ENCODE results near the gene LCNL1.
"Not testable (repeated sequence)": the region's sequence is repeated elsewhere in the genome, so short reads cannot be mapped to it uniquely, and the experiment has no call there.

LCNL1 gene

DNA sequence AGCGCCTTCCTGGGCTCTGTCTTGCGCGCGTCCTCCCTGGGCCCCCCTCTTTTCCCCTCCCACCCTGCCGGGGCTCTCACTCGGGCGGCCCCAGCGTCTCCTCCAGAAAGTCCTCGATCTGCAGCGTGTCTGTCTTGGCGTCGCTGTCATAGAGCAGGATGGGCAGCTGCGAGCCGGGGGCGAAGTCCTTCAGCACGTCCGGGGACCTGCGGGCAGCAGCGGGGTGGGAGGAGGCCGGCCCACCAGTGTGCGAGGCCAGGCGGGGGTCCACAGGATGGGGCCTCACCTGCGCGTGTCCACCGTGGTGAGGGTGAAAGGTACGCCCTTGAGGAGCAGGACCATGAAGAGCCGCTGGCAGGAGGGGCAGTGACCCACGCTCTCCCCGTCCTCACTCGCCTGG lies 12.6 kb downstream of the LCNL1 start:
- no peak for DNase-seq

- no peak for DNase-seq
These were observed 13.0 kb downstream of the LCNL1 start for GRCh38 chr9:136995772-136996311.

DNA sequence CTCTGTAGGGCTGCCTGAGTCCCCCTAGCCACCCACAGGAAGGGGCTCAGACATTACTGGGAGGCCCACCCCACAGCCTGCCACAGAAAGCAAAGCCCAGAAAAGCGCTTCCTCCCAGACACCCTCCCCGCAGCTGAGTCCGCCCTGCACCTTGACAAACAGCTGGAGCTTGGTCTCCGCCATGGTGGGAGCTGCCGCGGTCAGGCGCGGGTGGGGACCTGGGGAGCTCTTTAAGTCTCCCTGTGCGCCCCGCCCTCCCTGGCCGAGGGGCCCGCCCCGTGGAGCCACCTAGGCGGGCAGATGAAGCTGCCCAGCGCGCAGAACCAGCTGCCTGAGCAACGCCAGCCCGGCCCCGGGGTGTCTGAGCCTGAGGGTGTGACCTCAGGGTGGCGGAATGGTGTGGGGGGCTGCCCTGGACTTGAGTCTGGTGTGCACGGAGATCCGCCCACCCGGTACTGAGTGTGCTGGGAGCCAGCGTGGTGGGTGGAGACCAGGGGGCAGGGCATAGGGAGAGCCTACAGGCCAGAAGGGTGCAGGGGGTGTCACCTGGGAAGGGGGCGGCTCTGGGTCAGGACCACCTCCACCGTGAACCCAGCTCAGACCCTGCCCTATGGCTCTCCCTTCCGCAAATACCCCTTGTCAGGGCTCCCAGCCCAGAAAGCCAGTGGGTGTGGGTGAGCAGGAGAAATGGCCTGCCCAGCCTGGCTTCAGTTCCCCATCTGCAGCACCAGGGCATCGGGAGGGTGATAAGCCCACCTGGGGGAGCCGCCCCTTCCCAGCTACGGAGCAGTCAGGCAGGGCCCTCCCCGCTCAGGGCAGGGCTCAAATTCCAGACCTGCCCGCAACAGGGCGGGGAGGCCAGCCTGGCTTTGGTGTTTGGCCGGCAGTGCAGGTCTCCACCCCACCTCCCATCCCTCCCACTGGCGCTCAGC lies 13.8 kb downstream of the LCNL1 start, which contains the start of gene CLIC3:
Gene CLIC3, minus strand, starts transcription at position 208 of the 932 bp plus-strand sequence. Its CDS starts 25 bp downstream, at position 183.
- peak; percentile 18 to 62 (median 40) for DNase-seq

DNA sequence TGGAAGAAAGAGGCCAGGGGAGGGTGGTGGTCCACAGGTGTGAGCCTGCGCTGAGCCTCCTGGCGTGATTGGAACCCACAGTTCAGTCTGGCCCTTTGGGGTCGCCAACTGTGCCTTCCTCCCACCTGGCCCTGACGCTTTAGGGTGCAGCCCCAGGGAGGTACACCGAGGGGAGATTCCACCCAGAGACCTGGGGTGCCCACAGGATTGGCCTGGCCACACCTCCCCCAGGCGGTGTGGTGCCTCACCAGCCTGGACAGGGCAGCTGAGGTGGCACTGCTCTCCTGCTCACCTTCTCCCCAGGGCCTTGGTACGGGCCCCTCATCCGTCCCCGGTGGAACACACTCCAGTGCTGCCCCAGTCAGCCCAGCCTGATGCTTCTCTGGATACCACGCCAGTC lies 14.6 kb downstream of the LCNL1 start:
- no peak for DNase-seq

- no peak for DNase-seq
These were observed 15.0 kb downstream of the LCNL1 start for GRCh38 chr9:136997830-136998234.

DNA sequence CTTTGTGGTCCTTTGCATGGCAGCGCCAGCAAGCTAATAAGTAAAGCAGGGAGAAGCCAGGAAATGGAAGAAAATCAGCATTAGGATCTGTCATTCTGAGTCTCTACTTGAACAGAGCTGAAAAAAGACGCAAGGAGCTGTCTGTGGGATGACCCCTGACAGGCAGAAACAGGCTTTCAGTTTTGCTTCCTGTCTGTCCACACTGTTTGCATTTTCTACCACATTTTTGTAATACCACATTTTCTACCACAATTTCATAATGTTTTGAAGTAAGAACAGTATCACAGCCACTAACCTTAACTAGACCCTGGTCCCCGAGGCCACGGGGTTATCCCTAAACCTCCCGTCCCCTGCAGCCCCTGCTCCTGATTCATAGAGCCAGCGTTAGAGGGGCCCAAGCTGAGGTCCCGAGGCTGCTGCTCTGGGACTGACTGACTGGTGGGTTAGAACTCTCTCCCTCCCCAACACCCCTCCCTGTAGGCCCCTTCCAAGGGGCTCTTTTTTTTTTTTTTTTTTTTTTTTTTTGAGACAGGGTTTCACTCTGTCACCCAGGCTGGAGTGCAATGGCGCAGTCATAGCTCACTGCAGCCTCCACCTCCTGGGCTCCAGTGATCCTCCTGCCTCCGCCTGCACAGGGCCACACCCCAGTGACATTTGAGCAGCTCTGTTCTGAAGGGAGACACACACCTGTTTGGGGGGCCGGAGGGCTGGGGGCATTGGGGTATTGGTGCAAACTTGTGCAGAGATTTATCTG lies 17.6 kb downstream of the LCNL1 start:
- peak; percentile 52 to 81 (median 76) for DNase-seq

DNA sequence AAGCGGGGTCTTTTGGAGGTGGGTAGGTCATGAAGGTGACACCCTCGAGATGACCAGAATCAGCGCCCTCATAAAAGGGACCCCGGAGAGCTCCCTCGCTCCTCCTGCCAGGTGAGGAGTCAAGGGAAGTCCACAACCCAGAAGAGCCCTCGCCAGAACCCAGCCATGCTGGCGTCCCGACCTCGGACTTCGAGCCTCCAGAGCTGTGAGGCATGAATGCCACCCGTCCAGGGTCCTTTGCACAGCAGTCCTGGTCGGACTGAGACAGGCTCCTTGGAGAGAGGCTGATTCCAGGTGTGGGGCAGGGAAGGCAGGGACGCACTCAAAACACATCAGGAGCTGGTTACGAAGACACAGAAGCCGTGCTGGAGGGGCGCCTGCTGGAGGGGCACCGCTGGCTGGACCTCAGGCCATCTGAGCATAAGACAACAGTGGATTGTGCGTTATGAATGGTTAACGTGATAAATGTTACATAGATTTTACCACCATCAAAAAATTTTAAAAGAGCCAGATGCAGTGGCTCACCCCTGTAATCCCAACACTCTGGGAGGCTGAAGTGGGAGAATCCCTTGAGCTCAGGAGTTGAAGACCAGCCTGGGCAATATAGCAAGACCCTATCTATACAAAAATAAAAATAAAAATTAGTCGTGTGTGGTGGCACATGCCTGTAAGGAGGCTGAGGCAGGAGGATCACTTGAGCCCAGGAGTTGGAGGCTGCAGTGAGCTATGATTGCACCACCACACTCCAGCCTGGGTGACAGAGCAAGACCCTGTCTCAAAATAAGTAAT lies 19.3 kb downstream of the LCNL1 start:
- DNase-seq: no peak

DNA sequence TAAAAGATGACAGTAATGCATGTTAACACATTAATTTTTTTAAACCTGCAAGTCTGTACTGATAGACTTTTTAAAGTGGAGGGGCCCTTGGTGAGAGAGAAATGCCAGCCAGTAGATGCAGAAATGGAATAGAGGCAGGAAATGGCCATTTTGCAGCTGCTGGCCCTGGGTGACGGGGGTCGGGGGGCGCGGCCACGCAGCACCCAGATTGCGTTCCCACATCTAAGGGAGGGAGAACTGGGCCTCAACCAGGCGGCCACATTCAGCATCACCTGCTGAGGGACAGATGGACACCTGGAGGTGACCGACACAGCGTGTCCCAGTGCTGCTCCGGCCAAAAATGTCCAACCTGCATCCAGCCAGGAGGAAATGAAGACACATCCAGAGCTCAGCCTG lies 19.9 kb downstream of the LCNL1 start:
- DNase-seq: no peak

DNA sequence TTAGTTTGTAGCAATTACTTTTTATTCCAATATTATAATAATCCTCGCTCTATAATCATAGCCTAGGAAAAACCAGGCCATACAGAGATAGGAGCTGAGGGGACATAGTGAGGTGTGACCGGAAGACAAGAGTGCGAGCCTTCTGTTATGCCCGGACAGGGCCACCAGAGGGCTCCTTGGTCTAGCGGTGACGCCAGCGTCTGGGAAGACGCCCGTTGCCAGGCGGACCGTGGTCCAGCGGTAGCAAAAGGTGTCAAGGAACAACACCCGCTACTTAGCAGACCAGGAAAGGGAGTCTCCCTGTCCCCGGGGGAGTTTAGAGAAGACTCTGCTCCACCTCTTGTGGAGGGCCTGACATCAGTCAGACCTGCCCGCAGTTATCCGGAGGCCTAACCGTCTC lies 21.5 kb downstream of the LCNL1 start:
- DNase-seq: not testable (repeated sequence)

DNA sequence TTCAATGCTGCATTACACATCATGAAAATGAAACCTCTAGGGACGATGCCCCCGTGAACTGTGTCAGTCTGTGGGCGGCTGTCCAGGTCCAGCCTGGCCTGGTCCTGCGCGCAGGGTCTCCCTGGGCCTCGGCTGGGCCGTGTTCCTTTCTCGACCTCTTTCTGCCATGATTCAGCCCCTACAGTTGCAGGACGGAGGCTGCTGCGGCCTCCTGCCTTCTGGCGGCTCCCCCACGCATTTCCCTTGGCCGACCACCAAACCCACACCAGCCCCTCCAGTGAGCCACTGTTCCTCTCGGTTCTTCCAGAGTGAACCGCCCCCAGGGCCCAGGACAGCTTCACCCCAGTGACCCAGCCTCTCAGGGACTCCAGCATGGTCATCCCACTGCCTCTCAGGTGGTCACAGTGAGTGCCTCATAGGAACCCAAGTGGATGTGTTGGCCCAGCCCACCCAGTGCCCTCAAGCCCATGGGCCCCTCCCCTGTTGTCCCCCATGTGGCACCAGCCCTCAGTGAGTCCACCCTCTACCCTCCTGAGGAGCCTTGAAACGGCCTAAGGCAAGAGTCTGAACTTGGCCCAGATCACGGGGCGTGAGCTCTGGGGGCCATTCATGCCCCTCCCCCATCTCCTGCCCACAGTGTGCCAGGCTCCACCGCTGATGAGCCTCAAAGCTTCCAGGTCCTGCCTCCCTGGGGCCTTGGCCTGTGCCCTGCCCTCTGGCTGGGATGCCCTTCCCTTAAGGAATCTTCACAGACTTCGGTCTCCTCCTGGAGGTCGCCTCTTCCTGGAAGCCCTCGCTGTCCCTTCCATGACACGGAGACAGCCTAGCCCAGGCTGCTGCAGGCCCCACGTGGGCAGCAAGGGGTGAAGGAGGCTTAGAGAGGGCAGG lies 23.6 kb downstream of the LCNL1 start:
- no peak for DNase-seq

DNA sequence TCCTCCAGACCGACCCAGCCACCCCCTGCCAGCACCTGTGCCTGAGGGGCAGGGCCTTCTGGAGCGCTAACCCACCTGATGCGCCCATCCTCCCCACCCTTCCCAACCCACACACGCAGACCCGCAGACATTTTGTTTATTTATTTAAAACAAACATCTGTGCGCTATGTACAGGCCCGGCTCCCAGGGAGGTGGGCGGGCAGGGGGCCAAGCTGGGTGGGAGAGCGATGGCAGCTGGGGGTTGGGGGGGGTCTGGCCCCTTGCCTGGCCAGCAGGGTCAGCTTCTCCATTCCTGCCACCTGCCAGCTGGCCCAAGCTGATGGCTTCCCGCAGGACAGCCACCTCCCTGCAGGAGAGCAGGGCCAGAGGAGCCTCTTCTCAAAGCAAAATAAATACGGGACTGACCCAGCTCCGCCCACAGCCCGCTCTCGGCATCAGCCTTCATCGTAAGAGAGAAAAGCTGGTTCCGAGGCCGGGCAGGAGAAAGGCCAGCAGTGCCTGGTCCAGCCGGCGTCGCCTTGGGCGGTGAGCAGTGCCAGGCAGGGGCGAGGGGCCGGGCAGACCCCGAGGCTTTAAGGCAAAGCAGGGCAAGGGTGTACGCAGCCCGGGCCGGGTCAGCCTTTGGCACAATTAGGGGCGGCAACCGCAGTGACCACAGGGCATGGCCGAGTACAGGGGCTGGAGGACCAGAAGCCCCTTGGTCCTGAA lies 24.5 kb downstream of the LCNL1 start:
- DNase-seq: no peak

DNA sequence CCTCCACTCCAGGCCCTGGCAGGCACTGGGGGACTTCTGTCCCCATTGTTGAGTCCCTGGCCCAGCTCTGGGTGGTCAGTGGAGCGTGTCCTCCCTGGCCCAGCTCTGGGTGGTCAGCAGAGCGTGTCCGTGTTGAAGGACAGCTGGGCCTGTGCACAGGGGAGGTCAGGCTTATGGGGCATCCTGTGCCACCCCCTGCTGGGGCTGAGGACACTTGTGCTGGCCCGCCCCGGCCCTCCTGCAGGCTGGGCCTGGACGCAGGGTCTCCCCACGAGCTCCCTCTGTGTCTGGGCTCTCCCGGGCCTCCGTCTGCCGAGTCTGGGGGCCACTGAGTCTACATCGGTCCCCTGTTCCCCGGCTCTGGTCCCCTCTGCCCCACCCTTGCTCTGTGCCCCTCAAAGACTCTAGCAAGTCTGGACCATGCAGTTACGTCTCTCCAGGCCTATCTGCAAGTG lies 25.1 kb downstream of the LCNL1 start:
- DNase-seq: no peak

- DNase-seq: no peak
These were observed 25.5 kb downstream of the LCNL1 start for GRCh38 chr9:137008312-137008711.

- DNase-seq: no peak
These were observed 26.4 kb downstream of the LCNL1 start for GRCh38 chr9:137009217-137009616.

DNA sequence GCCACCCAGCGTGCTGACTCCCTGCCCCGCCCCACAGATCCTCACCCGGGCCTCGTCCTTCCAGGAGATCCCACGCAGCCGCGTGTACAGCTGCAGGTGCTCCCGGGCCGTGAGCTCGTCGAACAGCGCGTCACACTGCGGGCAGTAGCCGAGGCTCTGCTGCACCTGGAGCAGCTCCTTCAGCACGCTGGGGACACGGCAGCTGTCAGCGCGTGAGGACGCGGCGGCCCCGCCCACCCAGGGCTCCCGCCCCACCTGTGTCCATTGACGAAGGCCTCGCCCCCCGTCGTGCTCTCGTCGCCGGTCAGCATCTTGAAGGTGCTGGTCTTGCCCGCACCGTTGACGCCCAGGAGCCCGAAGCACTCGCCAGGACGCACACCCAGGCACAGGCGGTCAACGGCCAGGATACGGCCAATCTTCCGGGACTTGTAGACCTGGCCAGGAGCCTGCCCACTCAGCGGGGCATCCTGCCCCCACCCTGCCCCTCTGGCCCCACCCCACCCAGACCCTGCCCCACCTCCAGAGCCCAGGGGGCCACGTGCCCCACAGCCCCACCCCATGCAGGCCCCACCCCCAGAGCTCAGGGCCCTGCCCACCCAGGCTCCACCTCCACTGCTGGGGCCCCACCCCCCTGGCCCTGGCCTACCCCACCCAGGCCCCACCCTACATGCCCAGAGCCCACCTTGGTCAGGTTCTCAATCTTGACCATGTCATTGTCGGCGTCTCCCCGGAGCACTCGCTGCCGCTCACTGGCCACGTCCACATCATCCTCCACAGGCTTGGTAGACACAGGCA lies 27.3 kb downstream of the LCNL1 start:
- no peak for DNase-seq

DNA sequence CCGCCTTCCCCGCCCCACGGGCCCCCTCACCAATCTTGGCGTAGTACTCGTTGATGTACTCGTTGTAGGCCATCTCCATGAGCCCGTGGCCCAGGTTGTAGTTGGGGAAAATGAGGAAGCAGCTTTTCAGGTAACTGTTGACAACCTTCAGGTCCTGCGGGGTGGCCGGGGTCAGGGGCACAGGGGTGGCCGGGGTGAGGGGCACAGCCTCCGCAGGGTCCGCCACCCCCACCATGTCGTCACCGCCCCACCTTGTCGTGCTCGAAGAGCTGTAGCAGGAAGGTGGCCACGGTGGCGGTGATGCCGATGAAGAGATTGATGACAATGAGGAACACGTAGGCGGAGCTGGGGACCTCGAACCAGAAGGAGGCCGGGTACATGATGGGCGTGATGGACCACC lies 28.4 kb downstream of the LCNL1 start:
- no peak for DNase-seq

DNA sequence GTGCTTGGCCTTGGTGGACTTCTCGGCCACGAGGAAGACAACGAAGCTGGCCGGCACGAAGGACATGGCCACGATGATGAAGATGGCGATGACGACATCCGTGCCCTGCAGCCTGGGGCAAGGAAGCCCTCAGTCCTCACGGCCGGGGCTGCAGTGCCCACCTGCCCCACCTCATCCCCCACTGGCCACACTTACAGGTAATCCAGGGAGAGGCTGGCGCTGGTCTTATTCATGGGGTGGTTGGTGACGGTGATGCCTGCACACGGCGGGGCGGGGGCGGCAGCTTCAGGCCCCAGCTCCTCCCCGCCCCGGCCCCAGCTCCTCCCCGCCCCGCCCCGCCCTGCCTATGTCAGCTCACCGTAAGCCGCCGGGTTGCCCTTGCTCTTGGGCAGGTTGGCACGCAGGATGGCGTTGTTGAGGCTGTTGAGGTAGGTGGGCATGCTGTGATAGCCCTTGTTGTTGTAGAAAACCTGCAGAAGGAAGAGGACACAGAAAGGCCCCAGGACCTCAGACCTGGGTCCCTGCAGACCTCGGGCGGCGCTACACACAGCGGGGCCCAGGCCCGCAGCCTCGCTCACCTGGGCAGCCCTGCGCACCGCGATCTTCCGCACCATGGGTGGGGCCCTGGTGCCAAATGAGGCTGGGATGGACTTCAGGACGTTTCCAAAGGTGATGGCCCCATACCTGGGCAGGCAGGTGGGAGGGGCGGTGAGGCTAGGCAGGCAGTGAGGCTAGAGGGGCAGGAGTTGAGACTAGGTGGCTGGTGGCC lies 29.3 kb downstream of the LCNL1 start:
- no peak for DNase-seq

GRCh38 chr9:137012694-137013570 lies 30.1 kb downstream of the LCNL1 start:
- no peak for DNase-seq

Measured in suppressor macrophage (primary cell).